GM18526 (cell line): ENCODE results near the gene ETV6.

Source experiments
- POLR2A ChIP-seq: IDR thresholded peaks from 3 replicates; pipeline ENCODE4 v1.6.1; 2011; ENCODE audit not compliant: insufficient read length; ENCODE audit errors: extremely low read depth

ETV6 gene

DNA sequence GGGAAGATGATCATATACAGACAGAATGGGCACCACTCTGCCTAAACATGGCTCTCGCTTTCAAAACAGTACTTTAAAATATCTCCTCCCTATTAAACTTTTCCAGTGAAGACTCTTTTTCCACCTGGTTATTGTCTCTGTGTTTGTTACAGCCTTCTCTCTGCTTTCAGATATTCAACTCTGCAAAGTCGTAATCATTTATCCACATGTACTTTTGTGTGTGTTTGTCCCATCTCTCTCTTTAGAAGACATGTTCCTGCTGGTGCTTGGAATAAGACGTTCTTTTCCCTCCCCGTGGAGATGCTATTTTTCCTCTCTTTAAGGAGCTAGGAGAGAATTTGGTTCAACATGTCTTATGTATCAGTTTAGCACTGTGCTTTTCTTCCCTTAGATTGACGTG, 45.1 kb downstream of the ETV6 start:
- TF ChIP-seq POLR2A = no peak

DNA sequence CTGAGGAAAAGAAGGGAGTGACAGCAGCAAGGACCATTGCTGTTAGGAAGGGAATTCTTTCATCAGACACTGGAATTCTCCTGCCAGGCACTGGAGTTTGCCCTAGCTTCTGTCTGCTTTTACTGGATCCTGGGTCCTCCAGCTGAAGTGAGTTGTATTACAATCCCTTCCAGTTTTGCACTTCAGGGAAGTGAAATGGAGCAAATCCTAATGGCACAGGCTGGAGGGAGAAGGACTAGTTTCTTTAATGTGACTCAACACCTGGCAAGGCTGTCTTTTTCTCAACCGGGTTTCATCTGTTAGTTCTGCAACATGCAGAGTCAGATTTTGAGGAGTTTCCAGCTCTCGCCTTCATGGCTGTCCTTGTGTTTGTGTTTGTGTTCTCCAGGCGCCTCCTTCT, 45.8 kb downstream of the ETV6 start:
- TF ChIP-seq POLR2A = no peak

DNA sequence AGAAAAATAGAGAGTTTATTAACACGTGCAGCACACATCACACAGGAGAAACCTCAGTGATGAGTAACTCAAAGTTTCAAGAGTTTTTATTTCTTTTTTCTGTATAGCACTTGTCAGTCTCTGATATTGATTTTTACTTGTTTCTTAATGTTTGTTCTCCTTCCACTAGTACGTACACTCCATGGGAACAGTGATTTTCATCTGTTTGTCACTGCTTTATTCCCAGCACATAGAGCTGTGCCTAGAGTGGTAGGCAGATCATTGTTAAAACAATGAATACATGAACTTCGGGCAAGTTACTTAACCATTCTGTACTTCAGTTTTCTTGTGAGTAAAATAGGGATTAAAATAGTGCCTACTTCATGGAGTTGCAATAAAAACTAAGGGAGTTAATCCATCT, 46.6 kb downstream of the ETV6 start:
- no peak for TF ChIP-seq POLR2A

DNA sequence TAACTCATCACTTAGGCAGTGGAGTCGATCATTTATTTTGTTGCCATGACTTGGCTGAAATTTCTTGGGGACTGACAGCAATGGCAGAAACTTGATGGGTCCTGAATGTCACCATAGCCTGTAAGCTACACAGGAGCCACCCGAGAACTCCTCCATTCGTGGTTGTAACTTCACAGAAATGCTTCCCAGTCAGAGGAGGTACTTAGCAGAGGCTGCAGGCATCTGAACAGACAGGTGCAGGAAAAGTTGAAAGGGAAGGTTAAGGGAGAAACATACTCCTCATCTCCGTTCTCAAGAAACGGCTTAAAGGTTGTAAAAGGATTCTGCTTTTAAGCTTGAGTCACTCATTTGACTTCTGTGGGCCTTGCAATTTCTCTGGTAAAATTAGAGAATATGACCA, 47.7 kb downstream of the ETV6 start:
- no peak for TF ChIP-seq POLR2A

DNA sequence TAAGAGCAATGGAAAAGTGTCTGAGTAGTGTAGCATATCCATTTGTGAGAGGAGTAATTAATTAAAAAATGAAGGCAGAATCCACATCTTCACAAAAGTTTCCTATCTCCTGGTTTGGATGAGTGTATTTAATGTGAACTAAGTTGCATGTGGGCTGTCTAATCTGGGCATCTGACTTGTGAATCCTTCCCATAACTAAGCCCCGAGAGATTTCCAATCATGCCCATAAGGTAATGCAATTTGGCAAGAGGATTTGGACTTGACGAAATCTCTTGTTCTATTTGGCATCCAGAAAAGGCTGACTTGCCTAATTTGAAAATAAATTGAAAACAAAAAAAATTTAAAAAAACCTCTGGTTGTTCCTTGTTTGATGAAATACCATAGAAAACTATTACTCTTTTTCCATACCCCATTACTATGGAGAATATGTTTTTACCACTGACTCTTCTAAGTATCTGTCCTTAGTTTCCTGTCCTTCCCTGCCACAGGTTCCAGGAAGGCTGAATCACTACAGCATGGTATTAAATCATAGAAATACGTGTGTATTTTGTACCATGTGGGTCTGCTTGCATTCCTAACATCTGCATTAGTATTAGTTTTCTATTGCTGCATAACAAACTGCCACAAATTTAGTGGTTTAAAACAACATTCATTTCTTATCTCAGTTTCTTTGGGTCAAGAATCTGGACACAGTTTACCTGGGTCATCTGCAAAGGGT, 48.4 kb downstream of the ETV6 start:
- TF ChIP-seq POLR2A = no peak

DNA sequence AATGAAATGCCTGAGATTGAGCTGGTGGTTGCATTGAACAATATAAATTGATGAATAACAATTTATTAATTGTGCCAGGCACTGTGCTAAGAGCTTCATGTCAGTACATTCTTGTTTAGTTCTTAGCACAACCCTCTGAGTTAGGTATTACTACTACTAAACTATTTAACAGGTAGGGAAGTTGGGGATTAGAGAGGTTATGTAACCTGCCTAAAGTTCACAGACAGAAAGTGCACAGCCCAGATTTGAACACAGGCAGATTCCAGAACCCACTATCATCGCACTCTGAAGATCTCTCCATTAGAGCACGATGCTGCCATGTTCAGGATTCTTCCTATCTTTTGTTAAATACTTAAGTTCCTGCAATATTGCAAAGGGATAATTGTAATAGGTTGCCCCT, 49.3 kb downstream of the ETV6 start:
- TF ChIP-seq POLR2A = no peak

DNA sequence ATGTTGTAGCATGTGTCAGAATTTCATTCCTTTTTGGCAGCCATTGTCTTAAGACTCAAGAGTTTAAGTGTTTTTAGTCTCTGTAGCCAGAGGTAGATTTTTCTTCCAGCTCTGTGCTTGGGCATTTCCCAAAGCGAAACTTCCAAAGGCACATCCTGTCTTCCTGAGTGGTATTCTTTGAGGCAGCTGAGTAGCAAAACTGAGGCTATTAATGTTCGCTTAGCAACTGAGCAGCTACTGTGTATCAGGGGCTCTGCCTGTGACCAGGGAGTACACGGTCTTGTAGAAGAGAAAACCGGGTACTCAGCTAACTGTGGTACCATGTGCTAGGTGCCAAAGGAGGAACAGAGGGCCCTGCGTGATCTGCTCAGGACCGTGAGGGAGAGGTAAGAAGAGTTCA, 52.0 kb downstream of the ETV6 start:
- TF ChIP-seq POLR2A = no peak

DNA sequence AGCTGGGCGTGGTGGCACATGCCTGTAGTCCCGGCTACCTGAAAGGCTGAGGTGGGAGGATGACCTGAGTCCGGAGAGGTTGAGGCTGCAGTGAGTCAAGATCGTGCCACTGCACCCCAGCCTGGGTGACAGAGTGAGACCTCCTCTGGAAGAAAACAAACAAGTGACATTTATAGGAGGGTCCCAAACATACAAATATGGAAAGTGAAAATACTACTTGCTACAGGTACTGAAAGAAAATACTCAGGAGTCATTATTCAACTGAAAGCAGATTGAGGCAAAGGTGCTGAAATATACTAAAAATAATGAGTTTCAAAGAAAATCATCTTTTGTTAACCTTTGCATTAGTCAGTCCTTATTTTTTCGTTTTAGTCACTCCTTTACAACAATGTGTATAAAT, 53.5 kb downstream of the ETV6 start:
- no peak for TF ChIP-seq POLR2A

DNA sequence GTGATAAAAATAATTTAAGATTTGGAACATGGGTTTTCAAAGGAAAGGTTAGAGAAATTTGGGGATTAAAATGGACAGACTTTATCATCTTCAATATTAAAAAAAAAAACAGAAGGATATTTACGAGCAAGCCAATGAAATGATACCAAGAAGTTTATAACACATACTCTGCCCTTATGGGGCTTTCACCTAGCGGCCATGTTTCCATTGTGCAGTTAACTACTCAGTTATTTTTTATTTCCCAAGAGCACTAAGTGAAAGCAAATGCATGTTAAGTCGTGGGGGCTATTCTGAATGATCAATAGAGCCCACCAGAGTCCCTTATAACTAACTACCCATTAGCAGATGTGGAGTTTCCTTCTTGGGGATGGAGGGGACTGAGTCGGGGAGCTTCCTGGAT, 53.9 kb downstream of the ETV6 start:
- TF ChIP-seq POLR2A = no peak

DNA sequence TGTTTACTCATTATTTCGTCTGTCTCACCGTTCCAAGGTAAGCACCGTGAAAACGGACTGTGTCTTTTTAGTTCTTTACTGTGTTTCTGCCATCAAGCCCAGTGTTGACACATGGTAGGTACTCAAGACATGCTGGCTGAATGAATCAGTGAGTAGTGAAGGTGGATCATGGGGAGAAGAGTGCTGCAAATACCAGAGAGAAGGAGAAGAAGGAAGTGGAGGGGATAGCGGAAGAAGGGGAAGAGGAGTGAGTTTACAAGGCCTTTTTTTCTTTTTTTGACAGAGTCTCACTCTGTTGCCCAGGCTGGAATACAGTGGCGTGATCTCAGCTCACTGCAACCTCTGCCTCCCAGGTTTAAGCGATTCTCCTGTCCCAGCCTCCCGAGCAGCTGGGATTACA, 54.6 kb downstream of the ETV6 start:
- no peak for TF ChIP-seq POLR2A

DNA sequence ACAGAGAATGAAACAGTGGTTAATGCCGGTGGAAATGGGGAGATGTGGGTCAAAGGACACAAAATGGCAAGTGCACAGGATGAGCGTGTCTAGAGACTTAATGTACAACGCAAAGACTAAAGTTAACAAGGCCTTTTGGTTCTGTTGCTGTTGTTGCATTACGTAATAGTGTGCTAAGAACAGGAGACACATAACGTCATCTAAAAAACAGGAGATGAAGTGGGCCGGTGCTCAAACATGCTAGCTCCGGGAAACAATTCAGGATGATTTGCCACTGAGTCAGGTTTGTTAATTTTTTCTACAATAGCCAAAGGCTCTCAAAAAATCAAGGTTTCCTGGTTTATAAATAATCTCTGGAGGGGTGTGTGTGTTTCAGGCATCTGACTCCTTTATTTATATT, 55.5 kb downstream of the ETV6 start:
- no peak for TF ChIP-seq POLR2A

DNA sequence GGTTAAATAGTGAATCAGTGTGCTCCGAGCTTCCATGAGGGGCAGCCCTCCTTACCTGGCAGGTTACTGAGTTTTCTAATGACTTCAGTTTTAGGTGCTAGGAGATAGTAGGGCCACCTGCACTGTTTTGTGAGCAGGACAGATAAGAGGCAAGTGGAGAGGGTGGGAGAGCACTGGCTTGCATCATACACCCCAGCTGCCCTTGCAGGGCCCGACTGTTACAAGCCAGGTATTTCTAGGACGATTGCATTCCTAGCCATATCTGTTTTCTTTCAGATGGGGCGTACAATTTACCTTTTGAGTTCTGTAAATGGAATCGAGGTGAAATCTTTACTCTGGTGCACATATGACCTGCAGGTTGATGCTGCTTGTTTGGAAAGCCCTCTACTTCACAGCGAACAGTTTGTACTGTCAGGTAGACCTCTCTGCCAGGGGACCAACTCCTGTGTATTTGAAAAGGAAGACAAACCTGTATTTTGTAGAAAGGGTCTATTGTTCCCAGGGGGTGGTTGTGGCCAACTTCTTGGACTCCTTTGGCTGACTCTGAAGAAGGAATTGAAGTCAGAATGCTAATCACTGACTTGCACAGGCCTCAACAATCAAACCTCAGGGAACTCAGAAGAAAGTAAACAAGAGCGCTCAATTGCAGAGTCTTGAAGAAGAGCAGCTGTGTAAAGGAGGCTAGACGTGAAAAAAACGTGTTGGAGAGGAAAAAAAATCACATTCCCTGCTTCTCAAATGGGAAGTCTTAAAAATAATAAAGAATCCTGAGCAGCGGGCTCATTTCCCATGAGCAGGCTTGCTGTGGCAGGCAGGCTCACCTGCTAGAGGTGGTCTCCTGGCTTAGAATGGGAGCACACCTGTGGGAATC, 57.3 kb downstream of the ETV6 start:
- TF ChIP-seq POLR2A = no peak

DNA sequence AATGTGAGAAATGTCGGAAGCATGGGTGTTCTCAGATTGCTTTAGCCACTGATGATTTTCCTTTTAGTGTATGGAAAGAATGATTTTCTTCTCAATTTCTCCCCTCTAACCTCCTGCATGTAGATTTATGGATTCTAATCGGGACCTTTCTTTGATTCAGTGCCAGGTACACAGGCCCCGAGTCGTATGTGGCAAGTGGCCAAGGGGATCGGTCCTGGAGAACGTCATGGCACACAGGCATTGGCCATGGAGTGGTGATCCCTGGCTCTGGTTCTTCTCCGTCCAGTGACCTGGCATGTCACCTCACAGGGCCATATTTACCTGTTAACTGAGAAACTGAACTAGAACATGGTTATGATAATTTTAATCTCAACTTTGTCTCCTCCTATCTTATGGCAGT, 58.1 kb downstream of the ETV6 start:
- no peak for TF ChIP-seq POLR2A

DNA sequence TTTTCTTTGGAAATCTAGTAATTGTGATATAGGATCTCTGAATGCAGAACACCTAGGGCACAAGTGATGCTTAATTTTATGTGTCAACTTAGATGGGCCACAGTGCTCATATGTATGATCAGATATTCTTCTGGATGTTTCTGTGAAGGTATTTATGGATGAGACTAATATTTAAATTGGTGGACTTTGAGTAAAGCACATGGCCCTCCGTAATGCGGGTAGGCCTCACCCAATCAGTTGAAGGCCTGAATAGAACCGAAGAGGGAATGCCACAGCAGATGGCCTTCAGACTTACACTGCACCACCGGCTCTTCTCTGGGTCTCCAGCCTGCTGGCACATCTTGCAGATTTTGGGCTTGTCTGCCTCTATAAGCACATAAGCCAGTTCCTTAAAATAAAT, 60.0 kb downstream of the ETV6 start:
- no peak for TF ChIP-seq POLR2A

DNA sequence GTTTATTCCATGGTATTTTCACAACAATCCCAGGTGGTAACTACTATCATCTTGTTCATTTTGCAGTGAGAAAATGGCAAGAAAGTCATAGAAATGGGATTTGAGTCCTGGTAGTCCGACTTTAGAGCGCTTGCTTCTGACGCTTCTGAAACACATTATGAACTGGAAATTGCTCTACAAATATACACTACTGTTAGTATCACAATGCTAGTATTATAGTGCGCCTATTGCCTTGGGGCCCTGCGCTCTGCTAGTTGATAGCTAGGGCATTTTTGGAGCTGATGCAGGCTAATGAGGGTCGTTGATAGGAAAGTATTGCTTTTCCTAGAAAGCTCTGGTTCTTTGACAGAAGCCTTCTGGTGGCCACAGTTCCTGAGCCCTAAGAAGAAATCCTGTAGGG, 61.0 kb downstream of the ETV6 start:
- no peak for TF ChIP-seq POLR2A

DNA sequence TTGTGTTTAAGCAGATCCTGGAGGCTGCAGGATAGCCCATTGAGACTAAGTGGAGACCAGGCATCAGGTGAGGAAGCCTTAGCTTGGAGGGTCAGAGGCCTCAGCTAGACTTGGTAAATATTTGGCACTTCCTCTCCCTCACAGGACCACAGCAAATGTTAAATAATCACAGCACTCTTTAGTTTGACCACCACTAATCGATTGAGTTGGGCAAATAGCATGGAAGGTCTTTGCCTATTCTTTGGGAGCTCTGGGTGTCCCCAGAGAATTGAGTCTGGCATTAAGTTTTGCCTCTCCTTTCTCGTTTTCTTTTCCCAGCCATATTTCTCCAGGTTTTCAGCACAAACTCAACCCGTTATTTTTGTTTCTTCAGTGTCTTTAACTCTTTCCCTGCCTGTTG, 61.4 kb downstream of the ETV6 start:
- no peak for TF ChIP-seq POLR2A
